Testis (tissue), 3 donors: ENCODE measurements around the gene TMEM198. TPM values are rescaled to one million over a fixed set of nuclear protein-coding genes. Genes with fewer than 3 reads are reported as not detected.

Source experiments
- DNase-seq: peaks from one replicate; pipeline ENCODE4 v3.0.0-alpha.2; 2019
- H3K27ac ChIP-seq, 2 donors: fragments of 200-600 bp; sonication (generic); one replicate each; pipeline ENCODE4 v1.5.1; 2019
- H3K27me3 ChIP-seq: fragments of 200-600 bp; sonication (generic); one replicate; pipeline ENCODE4 v1.5.1; 2019
- H3K36me3 ChIP-seq: fragments of 200-600 bp; sonication (generic); one replicate; pipeline ENCODE4 v1.5.1; 2017; ENCODE audit warnings: low read depth; ENCODE audit errors: missing control alignments
- H3K4me1 ChIP-seq: fragments of 200-600 bp; sonication (generic); one replicate; pipeline ENCODE4 v1.5.1; 2019
- H3K4me3 ChIP-seq, 2 donors: fragments of 200-600 bp; sonication (generic); one replicate each; pipeline ENCODE4 v1.5.1; 2017 to 2019
- H3K9me3 ChIP-seq: fragments of 200-600 bp; sonication (generic); one replicate; pipeline ENCODE4 v1.5.1; 2017
- CTCF ChIP-seq, 3 experiments: fragments of 450-650 bp in 2 of 3; fragments of 200-600 bp in 1 of 3; sonication (generic) in 1 of 3; IDR thresholded peaks; one replicate each; pipeline ENCODE4 v1.5.1; 2016 to 2019; ENCODE audit warnings: antibody characterized with exemption in 3 of 3, mild to moderate bottlenecking in 2 of 3, moderate library complexity in 1 of 3
- POLR2A ChIP-seq: fragments of 450-650 bp; IDR thresholded peaks from one replicate; pipeline ENCODE4 v1.6.1; 2017; ENCODE audit warnings: antibody characterized with exemption, mild to moderate bottlenecking, moderate library complexity
- WGBS, 2 donors: methylation state at CpG; one replicate each; pipeline ENCODE4 v1.1.5; 2018; 5-methylcytosine and 5-hydroxymethylcytosine counted together
- intact Hi-C: fragments of 100-400 bp; cut with DNase I; formaldehyde crosslinking; loops from one replicate; pipeline ENCODE4 v1.15.1; 2023; ENCODE audit warnings: low total_unique reads
- polyA plus RNA-seq: library from polyadenylated mRNA; stranded (reverse); fragments of 350-450 nt; fragmentation: Illumina TruSeq; extraction: RNeasy Lipid Tissue Mini Kit (QIAGEN cat#74804); gene quantifications from one replicate; pipeline ENCODE4 v1.2.3, GENCODE V29; 2014; ENCODE audit warnings: low read depth, low replicate concordance; ENCODE audit not compliant: insufficient read depth
- total RNA-seq, 2 donors: library from RNA; depleted of rRNA; stranded (reverse); fragments of >200 nt; gene quantifications; one replicate each; pipeline ENCODE4 v1.2.3, GENCODE V29; 2016

The TMEM198 gene
- total and polyA plus RNA-seq, 3 donors from 2014 or later = 7.3 to 11.8 (median 11.3) TPM

- 1% methylated on average over 43 of the region's 55 CpGs; no CpG with 5 or more reads in 1 of the 2 donors for WGBS, 2 donors
- H3K27ac ChIP-seq = peak overlapping the region; percentile 68 to 93
- no peaks in the 10 kb centered on the region for H3K36me3 ChIP-seq
- no peaks in the 10 kb centered on the region for H3K27me3 ChIP-seq
- intact Hi-C loops = no loop called here
- H3K4me3 ChIP-seq = peak overlapping the region; percentile 69 to 76
- peaks cover 20% of the 10 kb centered on the region for H3K4me1 ChIP-seq
- no peak for DNase-seq
- TF ChIP-seq CTCF (IDR thresholded peaks at IDR 0.05) (no peak), POLR2A (no peak)
- no peaks in the 10 kb centered on the region for H3K9me3 ChIP-seq
Observed at GRCh38 chr2:219570924-219571310, 27.1 kb downstream of the TMEM198 start.

GRCh38 chr2:219571311-219572236 is 27.7 kb downstream of the TMEM198 start, which contains the start of gene OBSL1:
Gene OBSL1 (minus strand): TSS chr2:219571539. CDS start chr2:219571232, 307 bp downstream.
- WGBS, 2 donors = 6 to 22% methylated on average over 13 to 31 of the region's 42 CpGs
- intact Hi-C loops = no loop called here
- Histone ChIP-seq H3K9me3 (no peaks in the 10 kb centered on the region), H3K27me3 (no peaks in the 10 kb centered on the region), H3K27ac (peak within 1 kb of the TSS; percentile 68 to 93), H3K4me1 (peaks cover 27% of the 10 kb centered on the region), H3K36me3 (no peaks in the 10 kb centered on the region), H3K4me3 (peak within 1 kb of the TSS; percentile 69 to 76)
- DNase-seq = peak; percentile 86
- TF ChIP-seq CTCF (IDR thresholded peaks at IDR 0.05) (no peak), POLR2A (no peak)

- WGBS, 2 donors = 61 to 77% methylated on average over 8 to 13 of the region's 13 CpGs
- no peaks in the 10 kb centered on the region for H3K9me3 ChIP-seq
- intact Hi-C loops = no loop called here
- H3K27ac ChIP-seq = peak within 1 kb of the TSS; percentile 68 to 93
- peaks cover 27% of the 10 kb centered on the region for H3K4me1 ChIP-seq
- no peaks in the 10 kb centered on the region for H3K36me3 ChIP-seq
- peak within 1 kb of the TSS; percentile 69 to 76 for H3K4me3 ChIP-seq
- H3K27me3 ChIP-seq = no peaks in the 10 kb centered on the region
- TF ChIP-seq POLR2A (no peak), CTCF (IDR thresholded peaks at IDR 0.05) (no peak)
- DNase-seq = no peak
Observed at GRCh38 chr2:219572237-219573001, 28.6 kb downstream of the TMEM198 start, which contains the start of gene INHA. Gene INHA (plus strand): TSS chr2:219572310. CDS start chr2:219572375, 65 bp downstream.

GRCh38 chr2:219573166-219573565 is 29.3 kb downstream of the TMEM198 start:
- Histone ChIP-seq H3K27ac (peak overlapping the region; percentile 5 to 68), H3K4me3 (peak overlapping the region in 1 of 2 donors; percentile 69)
- WGBS, 2 donors = 61 to 73% methylated on average over 5 of the region's 5 CpGs

More at GRCh38 chr2:219573166-219573565, 29.3 kb downstream of the TMEM198 start:
- no peaks in the 10 kb centered on the region for H3K9me3 ChIP-seq
- no peaks in the 10 kb centered on the region for H3K27me3 ChIP-seq
- DNase-seq = no peak
- no peaks in the 10 kb centered on the region for H3K36me3 ChIP-seq
- no peak for TF ChIP-seq POLR2A
- no peak for TF ChIP-seq CTCF (IDR thresholded peaks at IDR 0.05)
- intact Hi-C loops = no loop called here
- peaks cover 27% of the 10 kb centered on the region for H3K4me1 ChIP-seq
